Natural killer cell (primary cell): ENCODE results near the gene ARMC9. TPM values are rescaled to one million over a fixed set of nuclear protein-coding genes. Genes with fewer than 3 reads are reported as not detected.
A peak's percentile ranks its signal among the peaks of the same experiment; 100 is the strongest.

Experiments
- ATAC-seq, 3 donors: fragments of 150-1000 bp in 2 of 3; fragments of 200-7000 bp in 1 of 3; cut with Tn5 transposase; 1 replicate in 1 of 3; 2 replicates in 2 of 3; pipeline ENCODE4 v1.10.0; 2021; ENCODE audit warnings: mild to moderate bottlenecking in 2 of 3, moderate library complexity in 2 of 3
- DNase-seq, 2 donors: peaks; one replicate each; pipeline versions ENCODE4 v3.0.0 to v3.0.0-alpha.2; 2013 to 2021; ENCODE audit warnings: mixed read lengths in 1 of 2
- H3K27ac ChIP-seq: one replicate; pipeline ENCODE4 v1.5.1; 2013; ENCODE audit warnings: mild to moderate bottlenecking, low read length
- H3K27me3 ChIP-seq: one replicate; pipeline ENCODE4 v1.6.1; 2013; ENCODE audit warnings: low read length; ENCODE audit not compliant: control insufficient read depth, insufficient read depth
- H3K36me3 ChIP-seq: one replicate; pipeline ENCODE4 v1.6.1; 2013; ENCODE audit warnings: low read length; ENCODE audit not compliant: control insufficient read depth, insufficient read depth
- H3K4me1 ChIP-seq: one replicate; pipeline ENCODE4 v1.6.1; 2013; ENCODE audit warnings: low read length; ENCODE audit not compliant: control insufficient read depth, insufficient read depth
- H3K4me3 ChIP-seq: one replicate; pipeline ENCODE4 v1.5.1; 2013; ENCODE audit warnings: low read length
- H3K9me3 ChIP-seq: one replicate; pipeline ENCODE4 v1.6.1; 2013; ENCODE audit warnings: low read length; ENCODE audit not compliant: control insufficient read depth, insufficient read depth
- H3K27ac Mint-ChIP-seq, 2 donors: one replicate each; pipeline ENCODE4 v1.8.0; 2022; ENCODE audit warnings: mild to moderate bottlenecking in 2 of 2, mixed read lengths in 2 of 2, moderate library complexity in 1 of 2
- H3K27me3 Mint-ChIP-seq, 2 donors: one replicate each; pipeline ENCODE4 v1.8.0; 2022; ENCODE audit warnings: low read depth in 2 of 2, mixed read lengths in 2 of 2
- H3K36me3 Mint-ChIP-seq: one replicate; pipeline ENCODE4 v1.8.0; 2022; ENCODE audit warnings: mixed read lengths
- H3K4me1 Mint-ChIP-seq, 2 donors: one replicate each; pipeline ENCODE4 v1.8.0; 2022; ENCODE audit warnings: mixed read lengths in 2 of 2
- H3K4me3 Mint-ChIP-seq: one replicate; pipeline ENCODE4 v1.8.0; 2022; ENCODE audit warnings: mild to moderate bottlenecking, moderate library complexity, mixed read lengths
- H3K9me3 Mint-ChIP-seq, 2 donors: one replicate each; pipeline ENCODE4 v1.8.0; 2022; ENCODE audit warnings: mixed read lengths in 2 of 2
- CTCF ChIP-seq: fragments of 200-600 bp; IDR thresholded peaks from one replicate; pipeline ENCODE4 v1.8.0; 2022; ENCODE audit warnings: antibody characterized with exemption
- WGBS: methylation state at CpG from one replicate; pipeline ENCODE4 v1.1.7; 2013; ENCODE audit warnings: missing lambda C conversion rate; ENCODE audit not compliant: insufficient coverage; 5-methylcytosine and 5-hydroxymethylcytosine counted together
- intact Hi-C: fragments of 100-400 bp; cut with micrococcal nuclease; formaldehyde crosslinking; loops from one replicate; pipeline ENCODE4 v1.14.2; 2022
- total RNA-seq, 4 donors: library from RNA; stranded (reverse); fragments of 120-200 nt in 1 of 4; gene quantifications; one replicate each; pipeline versions ENCODE4 v1.2.3 to v1.2.4, GENCODE V29; 2013 to 2022

The ARMC9 gene
- total RNA-seq, 3 donors from 2014 or later (not counting 1 experiment from before 2014, with no cell fraction given): 1.2 to 2.3 (median 2.0) TPM

GRCh38 chr2:231321021-231321420 is 122.6 kb downstream of the ARMC9 start:
- no peak for TF ChIP-seq CTCF
- H3K4me3 ChIP-seq: no peak overlapping the region
- intact Hi-C loops: no loop called here
- H3K27ac Mint-ChIP-seq: no peak overlapping the region
- H3K36me3 ChIP-seq: no peaks in the 10 kb centered on the region
- H3K27me3 ChIP-seq: no peaks in the 10 kb centered on the region
- peaks cover 13% of the 10 kb centered on the region for H3K36me3 Mint-ChIP-seq
- WGBS: 96% methylated on average over 7 of the region's 7 CpGs
- ATAC-seq (no peak), DNase-seq (no peak)
- H3K9me3 ChIP-seq: peaks cover 8% of the 10 kb centered on the region
- H3K9me3 Mint-ChIP-seq: peaks cover 3 to 4% of the 10 kb centered on the region in 2 donors
- H3K4me1 ChIP-seq: peaks cover 16% of the 10 kb centered on the region
- peaks cover 0 to 7% of the 10 kb centered on the region in 2 donors for H3K27me3 Mint-ChIP-seq
- H3K4me1 Mint-ChIP-seq: peaks cover 16 to 18% of the 10 kb centered on the region in 2 donors
- no peak overlapping the region for H3K4me3 Mint-ChIP-seq
- no peak overlapping the region for H3K27ac ChIP-seq

- DNase-seq: peak in 1 of 2 donors; percentile 7
- no peak overlapping the region for H3K4me3 ChIP-seq
Observed at GRCh38 chr2:231321556-231322334, 123.3 kb downstream of the ARMC9 start.

GRCh38 chr2:231323316-231323715 is 124.9 kb downstream of the ARMC9 start:
- Histone ChIP-seq H3K27ac (no peak overlapping the region), H3K36me3 (no peaks in the 10 kb centered on the region), H3K4me1 (peaks cover 16% of the 10 kb centered on the region), H3K4me3 (no peak overlapping the region), H3K9me3 (no peaks in the 10 kb centered on the region), H3K27me3 (no peaks in the 10 kb centered on the region)
- Mint-ChIP-seq H3K27ac (no peak overlapping the region), H3K4me3 (no peak overlapping the region), H3K9me3 (no peaks in the 10 kb centered on the region), H3K4me1 (peaks cover 14 to 16% of the 10 kb centered on the region in 2 donors), H3K27me3 (peaks cover 0 to 7% of the 10 kb centered on the region in 2 donors), H3K36me3 (peaks cover 1% of the 10 kb centered on the region)
- WGBS: 90% methylated on average over 9 of the region's 9 CpGs
- intact Hi-C loops: no loop called here
- ATAC-seq: no peak
- DNase-seq: no peak
- TF ChIP-seq CTCF: no peak

More at GRCh38 chr2:231321556-231322334, 123.3 kb downstream of the ARMC9 start:
- TF ChIP-seq CTCF: no peak
- H3K4me3 Mint-ChIP-seq: peak overlapping the region; percentile 17
- peaks cover 3 to 4% of the 10 kb centered on the region in 2 donors for H3K9me3 Mint-ChIP-seq
- Histone ChIP-seq H3K27ac (no peak overlapping the region), H3K4me1 (peaks cover 16% of the 10 kb centered on the region), H3K9me3 (peaks cover 2% of the 10 kb centered on the region), H3K36me3 (no peaks in the 10 kb centered on the region), H3K27me3 (no peaks in the 10 kb centered on the region)
- 21% methylated on average over 17 of the region's 22 CpGs for WGBS
- ATAC-seq: peak in 2 of 3 donors; percentile 43
- H3K36me3 Mint-ChIP-seq: peaks cover 13% of the 10 kb centered on the region
- H3K27ac Mint-ChIP-seq: no peak overlapping the region
- intact Hi-C loops: no loop called here
- H3K4me1 Mint-ChIP-seq: peaks cover 16 to 18% of the 10 kb centered on the region in 2 donors
- peaks cover 0 to 7% of the 10 kb centered on the region in 2 donors for H3K27me3 Mint-ChIP-seq
